NCI-H748 (cell line): ENCODE data around the gene NPAS2.

Source experiments
- DNase-seq: peaks from one replicate; lab custom pipeline; 2025; ENCODE audit not compliant: unreplicated experiment; lab: John Stamatoyannopoulos, UW

The NPAS2 gene

GRCh38 chr2:100852999-100853908, 33.3 kb downstream of the NPAS2 start:
- DNase-seq, result no peak

- no peak for DNase-seq
These were observed 34.2 kb downstream of the NPAS2 start for GRCh38 chr2:100853909-100854810.

- DNase-seq, result no peak
These were observed 35.1 kb downstream of the NPAS2 start for GRCh38 chr2:100855084-100855483.

GRCh38 chr2:100855606-100856005, 35.7 kb downstream of the NPAS2 start:
- DNase-seq, result no peak

GRCh38 chr2:100856732-100857131, 36.8 kb downstream of the NPAS2 start:
- no peak for DNase-seq

- DNase-seq, result no peak
These were observed 37.4 kb downstream of the NPAS2 start for GRCh38 chr2:100857341-100857740.

GRCh38 chr2:100857915-100858314, 38.0 kb downstream of the NPAS2 start:
- no peak for DNase-seq

- DNase-seq, result no peak
These were observed 40.0 kb downstream of the NPAS2 start for GRCh38 chr2:100859902-100860301.

- DNase-seq, result no peak
These were observed 41.4 kb downstream of the NPAS2 start for GRCh38 chr2:100861340-100861739.

GRCh38 chr2:100862081-100862480, 42.1 kb downstream of the NPAS2 start:
- DNase-seq, result no peak

- DNase-seq, result no peak
These were observed 46.0 kb downstream of the NPAS2 start for GRCh38 chr2:100865816-100866460.

GRCh38 chr2:100868083-100868482, 48.1 kb downstream of the NPAS2 start:
- no peak for DNase-seq

- DNase-seq, result no peak
These were observed 49.2 kb downstream of the NPAS2 start for GRCh38 chr2:100869120-100869519.

- DNase-seq, result peak; percentile 4
These were observed 51.0 kb downstream of the NPAS2 start for GRCh38 chr2:100870652-100871531.

GRCh38 chr2:100875516-100876230, 55.7 kb downstream of the NPAS2 start:
- no peak for DNase-seq

GRCh38 chr2:100876231-100876860, 56.4 kb downstream of the NPAS2 start:
- no peak for DNase-seq

GRCh38 chr2:100877555-100877954, 57.6 kb downstream of the NPAS2 start:
- no peak for DNase-seq

GRCh38 chr2:100878000-100878791, 58.3 kb downstream of the NPAS2 start:
- DNase-seq, result no peak
